ENCODE data around the gene RBM28. TPM values are rescaled to one million over a fixed set of nuclear protein-coding genes. Genes with fewer than 3 reads are reported as not detected.

Gene RBM28, protein sequence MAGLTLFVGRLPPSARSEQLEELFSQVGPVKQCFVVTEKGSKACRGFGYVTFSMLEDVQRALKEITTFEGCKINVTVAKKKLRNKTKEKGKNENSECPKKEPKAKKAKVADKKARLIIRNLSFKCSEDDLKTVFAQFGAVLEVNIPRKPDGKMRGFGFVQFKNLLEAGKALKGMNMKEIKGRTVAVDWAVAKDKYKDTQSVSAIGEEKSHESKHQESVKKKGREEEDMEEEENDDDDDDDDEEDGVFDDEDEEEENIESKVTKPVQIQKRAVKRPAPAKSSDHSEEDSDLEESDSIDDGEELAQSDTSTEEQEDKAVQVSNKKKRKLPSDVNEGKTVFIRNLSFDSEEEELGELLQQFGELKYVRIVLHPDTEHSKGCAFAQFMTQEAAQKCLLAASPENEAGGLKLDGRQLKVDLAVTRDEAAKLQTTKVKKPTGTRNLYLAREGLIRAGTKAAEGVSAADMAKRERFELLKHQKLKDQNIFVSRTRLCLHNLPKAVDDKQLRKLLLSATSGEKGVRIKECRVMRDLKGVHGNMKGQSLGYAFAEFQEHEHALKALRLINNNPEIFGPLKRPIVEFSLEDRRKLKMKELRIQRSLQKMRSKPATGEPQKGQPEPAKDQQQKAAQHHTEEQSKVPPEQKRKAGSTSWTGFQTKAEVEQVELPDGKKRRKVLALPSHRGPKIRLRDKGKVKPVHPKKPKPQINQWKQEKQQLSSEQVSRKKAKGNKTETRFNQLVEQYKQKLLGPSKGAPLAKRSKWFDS
- total RNA-seq: 11.4 and 13.4 TPM in 2 replicates

DNA sequence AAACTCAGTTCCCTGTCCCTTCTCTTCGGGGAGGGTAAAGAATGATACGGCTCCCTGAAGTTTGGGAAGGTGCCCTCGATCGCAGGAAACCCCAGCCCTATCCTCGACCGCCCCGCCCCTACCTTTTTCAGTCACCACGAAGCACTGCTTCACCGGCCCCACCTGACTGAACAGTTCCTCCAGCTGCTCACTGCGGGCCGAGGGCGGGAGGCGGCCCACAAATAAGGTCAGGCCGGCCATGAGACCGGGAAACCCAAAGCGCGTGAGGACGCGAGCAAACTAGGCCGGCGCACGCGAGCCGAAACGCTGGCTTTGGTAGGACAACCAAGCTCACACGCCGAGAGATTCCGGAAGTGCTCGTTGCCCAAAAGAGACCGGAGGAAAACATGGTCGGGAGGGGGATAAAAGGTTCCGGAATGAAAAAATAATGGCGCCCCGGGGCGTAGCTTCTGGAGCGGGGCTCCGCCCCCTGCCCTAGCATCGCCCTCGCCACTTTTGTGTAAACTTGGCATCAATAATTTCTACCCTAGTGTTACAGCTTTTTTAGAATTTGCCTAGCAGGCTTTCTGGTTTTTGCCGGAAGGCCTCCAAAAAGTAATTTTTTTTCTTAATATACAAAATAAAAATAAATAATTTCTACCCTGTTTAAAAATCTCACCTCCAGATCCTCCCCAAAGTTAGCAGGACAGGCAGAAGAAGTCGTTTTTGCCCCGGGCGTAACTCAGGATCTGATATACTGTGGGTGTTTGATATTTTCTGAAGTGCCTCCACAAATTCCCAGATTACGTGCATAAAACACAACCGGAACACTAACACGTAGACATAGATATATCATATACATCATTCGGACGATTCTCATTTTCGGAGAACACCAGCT lies at the start of gene RBM28:
TSS of gene RBM28 (minus strand) at position 355 of the 877 bp plus-strand sequence. CDS start at position 240, 115 bp downstream.

DNA sequence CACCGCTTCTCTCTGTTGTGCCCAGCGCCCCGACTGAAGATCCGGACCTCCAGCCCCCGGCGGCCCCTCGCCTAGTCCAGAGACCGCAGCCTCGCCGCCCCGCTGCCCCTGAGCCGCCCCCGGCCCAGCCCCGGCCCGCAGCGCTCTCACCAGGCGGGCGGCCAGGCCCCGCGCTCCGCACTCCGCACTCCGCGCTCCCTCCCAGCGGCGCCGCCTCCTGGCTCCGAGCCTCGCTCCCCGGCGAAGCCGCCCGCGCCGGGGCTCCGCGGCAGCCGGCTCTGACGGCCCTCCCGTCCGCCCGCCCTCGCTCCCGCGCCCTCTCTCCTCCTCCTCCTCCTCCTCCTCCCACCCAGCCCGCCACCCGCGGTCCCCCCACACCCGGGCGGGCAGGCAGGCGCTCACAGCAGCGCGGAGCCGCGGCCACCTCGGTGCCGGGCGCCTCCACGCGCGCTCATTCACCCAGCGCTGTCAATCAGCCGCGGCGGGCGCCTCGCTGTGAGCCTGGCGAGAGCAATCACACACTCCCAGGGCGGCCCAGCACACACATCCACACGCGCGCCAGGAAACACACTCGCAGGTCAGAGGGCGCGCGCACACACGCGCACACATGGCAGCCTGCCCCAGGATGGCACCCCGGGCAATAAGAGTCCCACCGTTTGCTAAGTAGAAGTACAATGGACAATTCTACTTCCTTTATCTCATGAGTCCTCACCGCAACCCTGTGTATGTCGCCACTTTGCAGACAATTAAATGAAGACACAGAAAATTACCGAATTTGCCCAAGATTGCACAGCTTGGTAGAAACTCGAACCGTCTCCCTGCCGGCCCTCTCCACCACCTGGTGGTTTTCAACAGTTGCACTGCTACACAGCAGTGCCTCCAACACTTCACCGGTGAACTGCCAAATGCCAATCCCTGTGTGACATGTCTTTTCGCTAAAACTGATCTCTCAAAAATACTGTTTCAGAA lies 18.0 kb upstream of the RBM28 start, which contains the start of gene PRRT4:
TSS of gene PRRT4 (minus strand) at position 280 of the 969 bp plus-strand sequence.

Other genes starting within 250 kb of the RBM28 start
- gene LEP, start 102.6 kb downstream of the RBM28 start, total RNA-seq: not detected in 2 replicates
- under 0.01 TPM in 1 of 2 replicates, not detected in the other for gene PRRT4, start 17.8 kb upstream of the RBM28 start, total RNA-seq
- gene IMPDH1, start 66.1 kb upstream of the RBM28 start, total RNA-seq: 50.0 and 69.0 TPM in 2 replicates
- gene HILPDA, start 112.0 kb upstream of the RBM28 start, total RNA-seq: 13.5 and 19.0 TPM in 2 replicates
- gene METTL2B, start 132.8 kb upstream of the RBM28 start, total RNA-seq: 27.3 and 39.6 TPM in 2 replicates